ENCODE measurements around the gene PALLD. TPM values are rescaled to one million over a fixed set of nuclear protein-coding genes. Genes with fewer than 3 reads are reported as not detected.

The PALLD gene
- total and polyA plus RNA-seq, 2 donors (not counting 3 experiments of a cell fraction or from before 2014, with no cell fraction given) = 13.4 to 48.2 TPM

GRCh38 chr4:168852933-168853713 is 356.3 kb downstream of the PALLD start:
- no peak for DNase-seq (ENCODE audit: low read depth, low spot score)
- POLR2A ChIA-PET = no interaction called here

More at GRCh38 chr4:168852933-168853713, 356.3 kb downstream of the PALLD start:
- H3K27ac ChIP-seq (ENCODE audit: insufficient read depth, low read depth, low read length) = no peak overlapping the region
- H3K79me2 ChIP-seq (ENCODE audit: control insufficient read depth, insufficient read depth, low read length) = no peaks in the 10 kb centered on the region
- no peaks in the 10 kb centered on the region for H3K27me3 ChIP-seq (ENCODE audit: control insufficient read depth in 2 of 2, insufficient read depth in 2 of 2, low read length in 2 of 2)
- H3K4me2 ChIP-seq (ENCODE audit: insufficient read depth, low read length) = no peak overlapping the region
- no peak overlapping the region for H2AFZ ChIP-seq (ENCODE audit: low read depth, low read length)
- TF ChIP-seq MAX (IDR thresholded peaks at IDR 0.05; ENCODE audit: insufficient read depth, insufficient read length) = no peak
- no peak for TF ChIP-seq POLR2A (IDR thresholded peaks at IDR 0.05; ENCODE audit: low read depth, low read length)
- TF ChIP-seq MYC (IDR thresholded peaks at IDR 0.05; ENCODE audit: low read depth, low read length) = no peak
- no peak for TF ChIP-seq FOS (IDR thresholded peaks at IDR 0.05; ENCODE audit: borderline replicate concordance, insufficient read depth, low read length)
- TF ChIP-seq JUN (IDR thresholded peaks at IDR 0.05; ENCODE audit: borderline replicate concordance, insufficient read depth, insufficient read length, low read depth) = no peak
- TF ChIP-seq POLR2AphosphoS5 (IDR thresholded peaks at IDR 0.05; ENCODE audit: insufficient read depth, low read depth, low read length) = no peak
- no peak for TF ChIP-seq EZH2 (IDR thresholded peaks at IDR 0.05; ENCODE audit: borderline replicate concordance, low read depth, low read length, severe bottlenecking)
- no peak for TF ChIP-seq GATA2 (IDR thresholded peaks at IDR 0.05; ENCODE audit: insufficient read depth, insufficient read length, low read depth, low read length)
- no peak for TF ChIP-seq CTCF (IDR thresholded peaks at IDR 0.05; ENCODE audit: extremely low read depth in 1 of 2, insufficient read depth in 1 of 2, low read depth in 1 of 2, low read length in 2 of 2)
- no peaks in the 10 kb centered on the region for H3K9me3 ChIP-seq (replicated peaks; ENCODE audit: control insufficient read depth, insufficient read depth, low read length)
- intact Hi-C loops (cut with micrococcal nuclease) (no loop called here), dilution Hi-C loops (cut with MboI; ENCODE audit: extremely low pct_ligation_motif_present, low sequenced_read_pairs) (no loop called here)
- H3K36me3 ChIP-seq (ENCODE audit: control insufficient read depth in 2 of 2, extremely low read depth in 1 of 2, insufficient read depth in 2 of 2, low read length in 2 of 2) = peaks cover 0 to 3% of the 10 kb centered on the region in 2 experiments
- peaks cover 16% of the 10 kb centered on the region for H3K4me1 ChIP-seq (ENCODE audit: control insufficient read depth, extremely low read depth, insufficient read depth, low read length)
- no peaks in the 10 kb centered on the region for H4K20me1 ChIP-seq (replicated peaks; ENCODE audit: control insufficient read depth, extremely low read depth, insufficient read depth, low read length)
- no peaks in the 10 kb centered on the region for H3K9me1 ChIP-seq (replicated peaks; ENCODE audit: control insufficient read depth, extremely low read depth, insufficient read depth, low read length)
- CTCF ChIA-PET = interaction anchor here (1.0 to 1.9 kb wide), 2 partner anchors 267 to 339 kb away, joined by 3 to 7 read pairs; no protein-coding TSS in a partner anchor
- no peak for FAIRE-seq
- BruUV-seq (replicated peaks) = no TSS peak
- H3K4me3 ChIP-seq (replicated peaks in 1 of 3; ENCODE audit: insufficient read depth in 1 of 3, low read depth in 1 of 3, low read length in 3 of 3) = no peak overlapping the region
- H3K9ac ChIP-seq (replicated peaks; ENCODE audit: extremely low read depth, insufficient read depth, low read length) = no peak overlapping the region

Measured in endothelial cell of umbilical vein (primary cell).